Nephron progenitor cell (in vitro differentiated cells): ENCODE measurements around the gene ABCA9.
"Not testable (repeated sequence)": the region's sequence is repeated elsewhere in the genome, so short reads cannot be mapped to it uniquely, and the experiment has no call there.

Experiments
- DNase-seq: peaks from one replicate; pipeline ENCODE4 v3.0.0; 2021
- H3K27ac Mint-ChIP-seq: 2 replicates; pipeline ENCODE4 v1.8.0; 2021; ENCODE audit warnings: mild to moderate bottlenecking, moderate library complexity, mixed read lengths
- H3K27me3 Mint-ChIP-seq: 2 replicates; pipeline ENCODE4 v1.8.0; 2021; ENCODE audit warnings: mild to moderate bottlenecking, low read depth, mixed read lengths; ENCODE audit not compliant: poor library complexity
- H3K36me3 Mint-ChIP-seq: 2 replicates; pipeline ENCODE4 v1.8.0; 2021; ENCODE audit warnings: low read depth, mixed read lengths
- H3K4me1 Mint-ChIP-seq: 2 replicates; pipeline ENCODE4 v1.8.0; 2021; ENCODE audit warnings: mixed read lengths
- H3K4me3 Mint-ChIP-seq: 2 replicates; pipeline ENCODE4 v1.8.0; 2021; ENCODE audit warnings: mild to moderate bottlenecking, moderate library complexity, mixed read lengths
- H3K9me3 Mint-ChIP-seq: 2 replicates; pipeline ENCODE4 v1.8.0; 2021; ENCODE audit warnings: mild to moderate bottlenecking, moderate library complexity, mixed read lengths
- CTCF ChIP-seq: fragments of 200-600 bp; sonication (generic); IDR thresholded peaks from 2 replicates; pipeline ENCODE4 v1.5.0; 2021; ENCODE audit warnings: antibody characterized with exemption

The ABCA9 gene

GRCh38 chr17:68972119-68972704 is 88.5 kb downstream of the ABCA9 start:
- DNase-seq = no peak
- Mint-ChIP-seq H3K4me1 (peaks cover 5% of the 10 kb centered on the region), H3K4me3 (no peak overlapping the region), H3K27me3 (peaks cover 15% of the 10 kb centered on the region), H3K9me3 (no peaks in the 10 kb centered on the region), H3K27ac (no peak overlapping the region), H3K36me3 (no peaks in the 10 kb centered on the region)
- peak; percentile 59 for TF ChIP-seq CTCF

GRCh38 chr17:68969101-68969500 is 91.6 kb downstream of the ABCA9 start:
- no peak for DNase-seq
- no peak for TF ChIP-seq CTCF
- Mint-ChIP-seq H3K9me3 (no peaks in the 10 kb centered on the region), H3K4me1 (peaks cover 5% of the 10 kb centered on the region), H3K4me3 (no peak overlapping the region), H3K36me3 (no peaks in the 10 kb centered on the region), H3K27me3 (peaks cover 7% of the 10 kb centered on the region), H3K27ac (no peak overlapping the region)

GRCh38 chr17:68963958-68964357 is 96.8 kb downstream of the ABCA9 start:
- Mint-ChIP-seq H3K27me3 (no peaks in the 10 kb centered on the region), H3K27ac (no peak overlapping the region), H3K9me3 (peaks cover 5% of the 10 kb centered on the region), H3K36me3 (no peaks in the 10 kb centered on the region), H3K4me3 (no peak overlapping the region), H3K4me1 (no peaks in the 10 kb centered on the region)
- TF ChIP-seq CTCF = no peak
- no peak for DNase-seq

GRCh38 chr17:68961214-68961882 is 99.4 kb downstream of the ABCA9 start:
- no peak for TF ChIP-seq CTCF
- no peak overlapping the region for H3K27ac Mint-ChIP-seq
- H3K9me3 Mint-ChIP-seq = peaks cover 5% of the 10 kb centered on the region
- H3K4me1 Mint-ChIP-seq = no peaks in the 10 kb centered on the region
- no peak overlapping the region for H3K4me3 Mint-ChIP-seq
- no peaks in the 10 kb centered on the region for H3K27me3 Mint-ChIP-seq
- no peaks in the 10 kb centered on the region for H3K36me3 Mint-ChIP-seq
- no peak for DNase-seq

- not testable (repeated sequence) for H3K27me3 Mint-ChIP-seq, H3K27ac Mint-ChIP-seq, H3K9me3 Mint-ChIP-seq, H3K36me3 Mint-ChIP-seq, H3K4me3 Mint-ChIP-seq, DNase-seq, H3K4me1 Mint-ChIP-seq
Measured at GRCh38 chr17:68959117-68959516, 101.6 kb downstream of the ABCA9 start.

GRCh38 chr17:68957944-68958343 is 102.8 kb downstream of the ABCA9 start:
- no peaks in the 10 kb centered on the region for H3K36me3 Mint-ChIP-seq
- H3K27ac Mint-ChIP-seq = no peak overlapping the region
- TF ChIP-seq CTCF = no peak
- peaks cover 5% of the 10 kb centered on the region for H3K9me3 Mint-ChIP-seq
- H3K4me1 Mint-ChIP-seq = no peaks in the 10 kb centered on the region
- no peaks in the 10 kb centered on the region for H3K27me3 Mint-ChIP-seq
- DNase-seq = no peak
- H3K4me3 Mint-ChIP-seq = no peak overlapping the region
